Left ventricle myocardium inferior (tissue), 1 donor: ENCODE measurements around the gene OPN1MW3. TPM values are rescaled to one million over a fixed set of nuclear protein-coding genes. Genes with fewer than 3 reads are reported as not detected.

Source experiments
- DNase-seq: peaks from one replicate; pipeline ENCODE4 v3.0.0-alpha.2; 2020
- H3K27ac ChIP-seq: fragments of 200-600 bp; replicated peaks from 2 replicates; pipeline ENCODE4 v1.8.0; 2021
- H3K27me3 ChIP-seq: fragments of 200-600 bp; 2 replicates; pipeline ENCODE4 v1.8.0; 2021; ENCODE audit warnings: low read depth
- H3K36me3 ChIP-seq: fragments of 200-600 bp; 2 replicates; pipeline ENCODE4 v1.8.0; 2021
- H3K4me1 ChIP-seq: fragments of 200-600 bp; 2 replicates; pipeline ENCODE4 v1.8.0; 2021
- H3K4me3 ChIP-seq: fragments of 200-600 bp; 2 replicates; pipeline ENCODE4 v1.8.0; 2021; ENCODE audit warnings: mild to moderate bottlenecking, moderate library complexity
- H3K9me3 ChIP-seq: fragments of 200-600 bp; replicated peaks from 2 replicates; pipeline ENCODE4 v1.8.0; 2021
- CTCF ChIP-seq: fragments of 200-600 bp; IDR thresholded peaks from 2 replicates; pipeline ENCODE4 v1.8.0; 2021; ENCODE audit warnings: antibody characterized with exemption, mild to moderate bottlenecking, borderline replicate concordance
- intact Hi-C: fragments of 100-400 bp; cut with micrococcal nuclease; formaldehyde crosslinking; loops from one replicate; pipeline ENCODE4 v1.11.0; 2022
- total RNA-seq: library from RNA; stranded (reverse); fragmentation: NEBNext Ultra II Directional; extraction: Animal tissue kit (Norgen Biotek cat#: 25700); gene quantifications from one replicate; pipeline ENCODE4 v1.2.1, GENCODE V29; 2021
- donor health status: DM: no; HTN: yes; CAD: no; lungs with severe emphysema.

OPN1MW3 gene
- total RNA-seq, 1 donor from 2014 or later: not detected

GRCh38 chrX:154320406-154320805 lies 63.0 kb downstream of the OPN1MW3 start:
- TF ChIP-seq CTCF: no peak
- DNase-seq: no peak
- H3K27me3 ChIP-seq: no peaks in the 10 kb centered on the region
- H3K27ac ChIP-seq: no peak overlapping the region
- no peak overlapping the region for H3K4me3 ChIP-seq
- H3K9me3 ChIP-seq: no peaks in the 10 kb centered on the region
- intact Hi-C loops: no loop called here
- no peaks in the 10 kb centered on the region for H3K36me3 ChIP-seq
- H3K4me1 ChIP-seq: peaks cover 5% of the 10 kb centered on the region

Other genes with a start within 250 kb of the OPN1MW3 start
- gene IRAK1, start 237.7 kb upstream of the OPN1MW3 start, total RNA-seq: 40.6 TPM
- gene MECP2, start 159.9 kb upstream of the OPN1MW3 start, total RNA-seq: 28.3 TPM
- gene OPN1LW, start 113.3 kb upstream of the OPN1MW3 start, total RNA-seq: not detected
- not detected for gene OPN1MW, start 75.0 kb upstream of the OPN1MW3 start, total RNA-seq
- gene OPN1MW2, start 37.8 kb upstream of the OPN1MW3 start, total RNA-seq: not detected
- not detected for gene TEX28, start 37.5 kb downstream of the OPN1MW3 start, total RNA-seq
- 11.7 TPM for gene TKTL1, start 38.2 kb downstream of the OPN1MW3 start, total RNA-seq
- 225 TPM for gene FLNA, start 117.1 kb downstream of the OPN1MW3 start, total RNA-seq
- gene EMD, start 121.7 kb downstream of the OPN1MW3 start, total RNA-seq: 55.6 TPM
- 1,850 TPM for gene RPL10, start 140.8 kb downstream of the OPN1MW3 start, total RNA-seq
- gene DNASE1L1, start 151.7 kb downstream of the OPN1MW3 start, total RNA-seq: 56.3 TPM
- gene TAFAZZIN, start 154.0 kb downstream of the OPN1MW3 start, total RNA-seq: 39.8 TPM
- gene ATP6AP1, start 171.1 kb downstream of the OPN1MW3 start, total RNA-seq: 84.1 TPM
- 79.3 TPM for gene GDI1, start 179.6 kb downstream of the OPN1MW3 start, total RNA-seq
- gene FAM50A, start 186.6 kb downstream of the OPN1MW3 start, total RNA-seq: 41.1 TPM
- 16.6 TPM for gene PLXNA3, start 200.7 kb downstream of the OPN1MW3 start, total RNA-seq
- 18.0 TPM for gene LAGE3, start 221.7 kb downstream of the OPN1MW3 start, total RNA-seq
- gene UBL4A, start 229.0 kb downstream of the OPN1MW3 start, total RNA-seq: 60.2 TPM
- 10.4 TPM for gene SLC10A3, start 233.0 kb downstream of the OPN1MW3 start, total RNA-seq